ENCODE data around the gene ARID3B. TPM values are rescaled to one million over a fixed set of nuclear protein-coding genes. Genes with fewer than 3 reads are reported as not detected.

ARID3B gene
- total RNA-seq, 1 experiment from 2014 or later: 36.1 TPM

DNA sequence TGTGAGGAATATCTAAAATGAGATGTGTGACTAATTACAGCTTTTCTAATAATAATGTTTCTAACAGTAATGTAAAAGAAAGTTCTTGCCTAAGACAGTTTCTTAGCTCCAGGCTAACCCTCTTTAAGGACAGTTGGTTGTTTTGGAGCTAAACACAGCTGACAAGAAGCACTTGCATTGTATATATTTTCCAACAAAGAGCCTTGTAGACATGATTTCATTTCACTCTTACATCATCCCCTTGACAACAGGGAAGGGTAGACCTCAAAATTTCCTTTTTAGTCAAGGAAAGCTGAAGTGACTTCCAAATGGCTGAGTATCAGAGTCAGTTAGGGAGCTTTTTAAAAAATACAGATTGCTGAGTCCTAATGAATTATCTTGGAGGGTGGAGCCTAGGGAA, 4.1 kb downstream of the ARID3B start:
- DNase-seq: no peak
- POLR2A ChIA-PET: no interaction called here
- H3K9me3 Mint-ChIP-seq (ENCODE audit: unreplicated experiment): no peaks in the 10 kb centered on the region
- Histone ChIP-seq H3K36me3 (ENCODE audit: control insufficient read depth, insufficient read depth, low read length) (no peaks in the 10 kb centered on the region), H3K4me3 (ENCODE audit: low read depth, low read length) (no peak overlapping the region), H3K4me1 (peaks cover 12% of the 10 kb centered on the region), H3K27me3 (replicated peaks; ENCODE audit: control insufficient read depth, insufficient read depth, low read length) (no peaks in the 10 kb centered on the region), H3K9me3 (no peaks in the 10 kb centered on the region)
- H3K4me1 Mint-ChIP-seq (ENCODE audit: low read depth, unreplicated experiment): peaks cover 6% of the 10 kb centered on the region
- H3K4me3 Mint-ChIP-seq (ENCODE audit: unreplicated experiment): no peak overlapping the region
- H3K36me3 Mint-ChIP-seq (ENCODE audit: insufficient read depth, unreplicated experiment): peaks cover 35% of the 10 kb centered on the region
- BruUV-seq (replicated peaks): no TSS peak
- TF ChIP-seq, protein P1, sequence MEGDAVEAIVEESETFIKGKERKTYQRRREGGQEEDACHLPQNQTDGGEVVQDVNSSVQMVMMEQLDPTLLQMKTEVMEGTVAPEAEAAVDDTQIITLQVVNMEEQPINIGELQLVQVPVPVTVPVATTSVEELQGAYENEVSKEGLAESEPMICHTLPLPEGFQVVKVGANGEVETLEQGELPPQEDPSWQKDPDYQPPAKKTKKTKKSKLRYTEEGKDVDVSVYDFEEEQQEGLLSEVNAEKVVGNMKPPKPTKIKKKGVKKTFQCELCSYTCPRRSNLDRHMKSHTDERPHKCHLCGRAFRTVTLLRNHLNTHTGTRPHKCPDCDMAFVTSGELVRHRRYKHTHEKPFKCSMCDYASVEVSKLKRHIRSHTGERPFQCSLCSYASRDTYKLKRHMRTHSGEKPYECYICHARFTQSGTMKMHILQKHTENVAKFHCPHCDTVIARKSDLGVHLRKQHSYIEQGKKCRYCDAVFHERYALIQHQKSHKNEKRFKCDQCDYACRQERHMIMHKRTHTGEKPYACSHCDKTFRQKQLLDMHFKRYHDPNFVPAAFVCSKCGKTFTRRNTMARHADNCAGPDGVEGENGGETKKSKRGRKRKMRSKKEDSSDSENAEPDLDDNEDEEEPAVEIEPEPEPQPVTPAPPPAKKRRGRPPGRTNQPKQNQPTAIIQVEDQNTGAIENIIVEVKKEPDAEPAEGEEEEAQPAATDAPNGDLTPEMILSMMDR (IDR thresholded peaks at IDR 0.05; ENCODE audit: insufficient read depth in 1 of 2, low read depth in 1 of 2, low read length in 1 of 2, severe bottlenecking in 1 of 2, unreplicated experiment in 1 of 2): no peak
- intact Hi-C loops (cut with micrococcal nuclease; ENCODE audit: unreplicated experiment): no loop called here
- H3K27ac Mint-ChIP-seq (ENCODE audit: unreplicated experiment): no peak overlapping the region
- CTCF ChIA-PET: interaction anchor here (0.7 kb wide), 1 partner anchor 34 kb away, joined by 3 read pairs; no protein-coding TSS in a partner anchor
- no peaks in the 10 kb centered on the region for H3K27me3 Mint-ChIP-seq (ENCODE audit: insufficient read depth, unreplicated experiment)

DNA sequence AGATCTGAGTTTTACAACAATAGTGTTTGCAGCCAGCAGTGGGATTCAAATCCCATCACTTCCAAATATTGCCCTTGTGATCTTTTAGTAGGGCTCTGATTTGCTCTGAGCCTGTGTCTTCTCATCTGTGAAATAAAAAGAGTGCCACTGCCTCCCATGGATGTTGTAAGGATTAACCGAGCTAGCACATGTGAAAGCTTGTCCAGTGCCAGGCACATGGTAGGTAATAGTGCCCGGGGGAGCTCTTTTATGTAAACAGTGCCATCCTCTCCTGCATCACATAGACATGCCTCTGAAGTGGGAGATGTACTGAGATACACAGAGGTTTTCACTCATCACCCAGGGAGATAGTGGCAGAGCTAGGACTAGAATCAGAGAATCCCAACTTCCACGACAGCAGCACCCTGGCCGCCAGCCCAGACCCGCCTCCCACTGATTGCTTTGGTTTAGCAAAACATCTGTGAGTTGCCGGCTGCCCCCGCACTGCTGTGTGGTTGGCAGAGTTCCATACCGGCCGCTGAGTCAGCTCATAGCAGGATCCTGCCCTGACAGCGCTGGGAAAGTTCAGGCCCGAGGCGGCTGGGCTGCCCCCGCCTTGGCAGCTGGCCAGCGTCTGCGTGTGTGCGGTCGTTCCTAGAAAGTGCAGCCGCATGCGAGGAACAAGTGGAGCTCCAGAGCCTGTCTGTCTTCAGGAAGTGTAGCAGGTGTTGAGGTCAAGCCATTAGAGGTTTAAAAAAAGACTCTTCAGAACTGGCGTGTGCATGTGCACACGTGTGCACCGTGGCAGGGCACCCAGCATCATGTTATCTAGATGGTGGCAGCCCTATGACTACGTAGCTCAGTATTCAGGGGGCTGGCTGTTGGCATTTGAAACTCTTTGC, 5.0 kb downstream of the ARID3B start:
- Histone ChIP-seq H3K4me3 (ENCODE audit: low read depth, low read length) (no peak overlapping the region), H3K27me3 (replicated peaks; ENCODE audit: control insufficient read depth, insufficient read depth, low read length) (no peaks in the 10 kb centered on the region), H3K4me1 (peaks cover 12% of the 10 kb centered on the region), H3K36me3 (ENCODE audit: control insufficient read depth, insufficient read depth, low read length) (no peaks in the 10 kb centered on the region), H3K9me3 (no peaks in the 10 kb centered on the region)
- no peaks in the 10 kb centered on the region for H3K27me3 Mint-ChIP-seq (ENCODE audit: insufficient read depth, unreplicated experiment)
- no peaks in the 10 kb centered on the region for H3K9me3 Mint-ChIP-seq (ENCODE audit: unreplicated experiment)
- peaks cover 42% of the 10 kb centered on the region for H3K36me3 Mint-ChIP-seq (ENCODE audit: insufficient read depth, unreplicated experiment)
- CTCF ChIA-PET: interaction anchor here (0.6 kb wide), 1 partner anchor 493 kb away, joined by 8 read pairs; no protein-coding TSS in a partner anchor
- H3K4me1 Mint-ChIP-seq (ENCODE audit: low read depth, unreplicated experiment): peaks cover 6% of the 10 kb centered on the region
- TF ChIP-seq, protein P1 (IDR thresholded peaks at IDR 0.05; ENCODE audit: insufficient read depth in 1 of 2, low read depth in 1 of 2, low read length in 1 of 2, severe bottlenecking in 1 of 2, unreplicated experiment in 1 of 2): no peak
- intact Hi-C loops (cut with micrococcal nuclease; ENCODE audit: unreplicated experiment): no loop called here
- no peak overlapping the region for H3K4me3 Mint-ChIP-seq (ENCODE audit: unreplicated experiment)
- BruUV-seq (replicated peaks): no TSS peak
- no peak for DNase-seq
- POLR2A ChIA-PET: no interaction called here
- H3K27ac Mint-ChIP-seq (ENCODE audit: unreplicated experiment): no peak overlapping the region

DNA sequence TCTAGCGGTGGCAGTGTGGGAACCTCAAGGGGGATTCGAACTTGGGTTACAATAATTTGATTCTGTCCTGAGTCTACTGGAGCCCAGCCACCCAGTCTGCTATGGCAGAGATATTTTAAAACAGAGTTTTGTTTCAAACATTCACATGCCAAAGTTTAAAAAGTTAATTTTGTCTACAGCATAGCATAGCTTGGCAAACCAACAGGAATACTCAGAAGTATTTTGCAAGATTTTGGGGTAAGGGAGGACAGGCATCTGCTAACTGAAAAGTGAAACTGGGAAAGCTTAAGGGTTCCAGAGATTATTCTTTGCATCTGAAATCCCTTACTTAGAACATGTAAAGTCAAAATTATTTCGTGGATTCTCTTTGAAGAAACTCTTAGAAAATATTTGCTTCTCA, 6.6 kb downstream of the ARID3B start:
- TF ChIP-seq, protein P1 (IDR thresholded peaks at IDR 0.05; ENCODE audit: insufficient read depth in 1 of 2, low read depth in 1 of 2, low read length in 1 of 2, severe bottlenecking in 1 of 2, unreplicated experiment in 1 of 2): no peak
- H3K9me3 ChIP-seq: no peaks in the 10 kb centered on the region
- Mint-ChIP-seq H3K4me1 (ENCODE audit: low read depth, unreplicated experiment) (peaks cover 6% of the 10 kb centered on the region), H3K36me3 (ENCODE audit: insufficient read depth, unreplicated experiment) (peaks cover 42% of the 10 kb centered on the region), H3K27me3 (ENCODE audit: insufficient read depth, unreplicated experiment) (no peaks in the 10 kb centered on the region), H3K4me3 (ENCODE audit: unreplicated experiment) (no peak overlapping the region), H3K9me3 (ENCODE audit: unreplicated experiment) (no peaks in the 10 kb centered on the region), H3K27ac (ENCODE audit: unreplicated experiment) (no peak overlapping the region)
- H3K27me3 ChIP-seq (replicated peaks; ENCODE audit: control insufficient read depth, insufficient read depth, low read length): no peaks in the 10 kb centered on the region
- ChIA-PET CTCF (no interaction called here), POLR2A (no interaction called here)
- DNase-seq: no peak
- BruUV-seq (replicated peaks): no TSS peak
- H3K36me3 ChIP-seq (ENCODE audit: control insufficient read depth, insufficient read depth, low read length): no peaks in the 10 kb centered on the region
- peaks cover 7% of the 10 kb centered on the region for H3K4me1 ChIP-seq
- intact Hi-C loops (cut with micrococcal nuclease; ENCODE audit: unreplicated experiment): no loop called here
- H3K4me3 ChIP-seq (ENCODE audit: low read depth, low read length): no peak overlapping the region

Measured in Caco-2 (cell line).